Suprapubic skin (tissue), 4 donors: ENCODE measurements around the gene DEPP1. TPM values are rescaled to one million over a fixed set of nuclear protein-coding genes. Genes with fewer than 3 reads are reported as not detected.

ENCODE experiments used
- DNase-seq, 2 donors: peaks; one replicate each; pipeline ENCODE4 v3.0.0-alpha.2; 2019; ENCODE audit warnings: low spot score in 2 of 2
- H3K27ac ChIP-seq: fragments of 200-600 bp; sonication (generic); one replicate; pipeline ENCODE4 v1.5.1; 2019
- H3K27me3 ChIP-seq: fragments of 200-600 bp; sonication (generic); one replicate; pipeline ENCODE4 v1.5.1; 2019
- H3K36me3 ChIP-seq: fragments of 200-600 bp; sonication (generic); one replicate; pipeline ENCODE4 v1.5.1; 2019
- H3K4me1 ChIP-seq: fragments of 200-600 bp; sonication (generic); one replicate; pipeline ENCODE4 v1.5.1; 2019
- H3K4me3 ChIP-seq: fragments of 200-600 bp; sonication (generic); one replicate; pipeline ENCODE4 v1.5.1; 2019; ENCODE audit warnings: mild to moderate bottlenecking
- H3K9me3 ChIP-seq: fragments of 200-600 bp; sonication (generic); one replicate; pipeline ENCODE4 v1.5.1; 2019
- EP300 ChIP-seq: sonication (generic); formaldehyde crosslinking; IDR thresholded peaks from one replicate; pipeline ENCODE4 v1.6.1; 2017; ENCODE audit warnings: antibody characterized with exemption
- POLR2A ChIP-seq, 2 donors: fragments of 450-650 bp; IDR thresholded peaks; one replicate each; pipeline ENCODE4 v1.6.1; 2017; ENCODE audit warnings: antibody characterized with exemption in 2 of 2, mild to moderate bottlenecking in 2 of 2, moderate library complexity in 2 of 2
- POLR2AphosphoS5 ChIP-seq, 3 donors: sonication (generic); formaldehyde crosslinking; IDR thresholded peaks; one replicate each; pipeline ENCODE4 v1.6.1; 2017; ENCODE audit warnings: antibody characterized with exemption in 3 of 3
- WGBS: methylation state at CpG from one replicate; pipeline ENCODE4 v1.1.5; 2018; 5-methylcytosine and 5-hydroxymethylcytosine counted together
- total RNA-seq, 4 donors: library from RNA; depleted of rRNA; stranded (reverse); fragments of >200 nt; gene quantifications; one replicate each; pipeline ENCODE4 v1.1.0, GENCODE V29; 2016
- TF ChIP-seq, protein P1 (sequence below), 2 donors: fragments of 200-600 bp in 1 of 2; fragments of 450-650 bp in 1 of 2; sonication (generic) in 1 of 2; IDR thresholded peaks; one replicate each; pipeline ENCODE4 v1.5.1; 2016 to 2019; ENCODE audit warnings: antibody characterized with exemption in 2 of 2, mild to moderate bottlenecking in 1 of 2, moderate library complexity in 1 of 2

Gene DEPP1
- total RNA-seq, 4 donors from 2014 or later: 27.5 to 101 (median 38.2) TPM

DNA sequence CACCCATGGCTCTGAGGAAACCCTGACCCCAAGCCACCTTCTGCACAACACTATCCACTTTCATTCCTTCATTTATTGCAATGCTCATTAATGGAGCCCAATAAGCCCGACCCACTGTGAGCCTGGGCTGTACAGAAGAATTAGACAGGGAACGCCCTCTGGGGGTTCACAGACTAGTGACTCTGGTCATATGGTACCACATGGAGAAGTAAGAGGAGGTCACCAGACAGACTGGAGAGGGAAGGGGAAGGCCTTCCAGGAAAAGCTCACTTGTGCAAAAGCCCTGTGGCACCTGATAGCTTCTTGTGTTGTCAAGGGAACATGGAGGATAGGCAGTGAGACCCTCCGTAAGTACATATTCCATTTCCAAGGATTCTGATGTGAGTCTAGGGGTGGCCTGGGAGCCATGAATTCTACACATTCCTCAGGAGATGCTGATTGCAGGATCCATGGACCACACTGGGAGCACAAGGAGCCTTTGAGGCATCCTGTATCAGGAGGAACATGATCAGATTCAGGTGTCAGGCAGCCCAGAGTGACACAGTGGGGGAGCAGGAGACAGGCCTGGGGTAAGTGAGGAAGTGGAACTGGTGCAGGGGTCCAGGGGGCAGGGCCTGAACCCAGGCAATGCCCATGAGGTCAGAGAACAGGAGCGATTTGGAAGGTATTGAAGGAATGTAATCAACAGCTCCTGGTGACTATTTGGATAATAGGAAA is 47.5 kb downstream of the DEPP1 start:
- H3K4me1 ChIP-seq: peaks cover 28% of the 10 kb centered on the region
- WGBS: 84% methylated on average over 4 of the region's 4 CpGs
- no peak for DNase-seq
- H3K36me3 ChIP-seq: no peaks in the 10 kb centered on the region
- no peak overlapping the region for H3K27ac ChIP-seq
- no peak for TF ChIP-seq POLR2A (IDR thresholded peaks at IDR 0.05)
- TF ChIP-seq POLR2AphosphoS5 (IDR thresholded peaks at IDR 0.05): no peak
- no peak for TF ChIP-seq EP300
- TF ChIP-seq, protein P1, sequence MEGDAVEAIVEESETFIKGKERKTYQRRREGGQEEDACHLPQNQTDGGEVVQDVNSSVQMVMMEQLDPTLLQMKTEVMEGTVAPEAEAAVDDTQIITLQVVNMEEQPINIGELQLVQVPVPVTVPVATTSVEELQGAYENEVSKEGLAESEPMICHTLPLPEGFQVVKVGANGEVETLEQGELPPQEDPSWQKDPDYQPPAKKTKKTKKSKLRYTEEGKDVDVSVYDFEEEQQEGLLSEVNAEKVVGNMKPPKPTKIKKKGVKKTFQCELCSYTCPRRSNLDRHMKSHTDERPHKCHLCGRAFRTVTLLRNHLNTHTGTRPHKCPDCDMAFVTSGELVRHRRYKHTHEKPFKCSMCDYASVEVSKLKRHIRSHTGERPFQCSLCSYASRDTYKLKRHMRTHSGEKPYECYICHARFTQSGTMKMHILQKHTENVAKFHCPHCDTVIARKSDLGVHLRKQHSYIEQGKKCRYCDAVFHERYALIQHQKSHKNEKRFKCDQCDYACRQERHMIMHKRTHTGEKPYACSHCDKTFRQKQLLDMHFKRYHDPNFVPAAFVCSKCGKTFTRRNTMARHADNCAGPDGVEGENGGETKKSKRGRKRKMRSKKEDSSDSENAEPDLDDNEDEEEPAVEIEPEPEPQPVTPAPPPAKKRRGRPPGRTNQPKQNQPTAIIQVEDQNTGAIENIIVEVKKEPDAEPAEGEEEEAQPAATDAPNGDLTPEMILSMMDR (IDR thresholded peaks at IDR 0.05): no peak
- no peaks in the 10 kb centered on the region for H3K9me3 ChIP-seq
- H3K27me3 ChIP-seq: no peaks in the 10 kb centered on the region
- H3K4me3 ChIP-seq: no peak overlapping the region

DNA sequence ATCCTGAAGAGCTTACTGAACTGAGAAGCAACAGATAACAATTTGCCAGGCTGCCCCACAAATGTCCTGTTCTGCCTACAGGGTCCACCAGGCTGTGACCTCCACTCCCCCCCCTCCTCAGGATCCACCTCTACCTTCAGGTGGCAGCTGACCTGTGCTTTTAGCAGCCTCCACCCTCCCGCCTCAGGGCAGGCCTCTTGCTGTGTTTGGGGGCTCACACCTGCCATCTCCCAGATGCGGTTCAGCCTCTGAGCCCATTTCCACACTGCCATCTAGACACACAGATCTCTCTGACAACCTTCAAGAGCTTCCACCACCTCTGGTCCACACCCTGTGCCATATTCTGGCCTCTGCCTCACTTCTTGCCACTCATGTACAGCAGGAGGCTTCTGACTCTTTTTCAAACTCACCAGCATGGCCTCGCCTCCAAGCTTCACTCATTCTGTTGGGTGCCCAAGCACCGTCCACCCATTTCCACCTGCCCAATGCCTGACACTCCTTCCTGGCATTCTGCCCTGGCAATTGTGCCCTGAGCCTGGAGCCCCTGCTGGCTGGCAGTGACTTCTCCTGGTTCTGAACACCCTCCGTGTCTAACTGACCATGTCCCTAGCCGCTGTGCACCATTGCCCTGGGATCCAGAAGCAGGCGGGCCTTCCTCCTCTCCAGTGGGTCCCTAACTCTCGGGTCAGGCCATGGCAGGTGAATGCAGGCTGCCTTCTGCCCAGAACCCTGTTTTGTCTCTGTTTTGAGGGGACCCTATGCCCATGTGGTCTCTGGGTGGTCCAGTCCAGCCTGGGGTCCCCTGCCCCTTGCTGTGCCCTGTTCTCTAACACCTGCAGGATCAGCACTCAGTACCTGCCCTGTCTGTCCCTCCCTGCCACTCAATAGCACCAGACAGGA is 49.0 kb downstream of the DEPP1 start:
- Histone ChIP-seq H3K36me3 (no peaks in the 10 kb centered on the region), H3K9me3 (no peaks in the 10 kb centered on the region), H3K4me1 (peaks cover 15% of the 10 kb centered on the region), H3K4me3 (no peak overlapping the region), H3K27ac (no peak overlapping the region), H3K27me3 (no peaks in the 10 kb centered on the region)
- 85% methylated on average over 8 of the region's 8 CpGs for WGBS
- TF ChIP-seq EP300 (no peak), POLR2A (IDR thresholded peaks at IDR 0.05) (no peak), POLR2AphosphoS5 (IDR thresholded peaks at IDR 0.05) (no peak)
- TF ChIP-seq, protein P1 (IDR thresholded peaks at IDR 0.05): no peak
- peak in 1 of 2 donors; percentile 14 for DNase-seq

DNA sequence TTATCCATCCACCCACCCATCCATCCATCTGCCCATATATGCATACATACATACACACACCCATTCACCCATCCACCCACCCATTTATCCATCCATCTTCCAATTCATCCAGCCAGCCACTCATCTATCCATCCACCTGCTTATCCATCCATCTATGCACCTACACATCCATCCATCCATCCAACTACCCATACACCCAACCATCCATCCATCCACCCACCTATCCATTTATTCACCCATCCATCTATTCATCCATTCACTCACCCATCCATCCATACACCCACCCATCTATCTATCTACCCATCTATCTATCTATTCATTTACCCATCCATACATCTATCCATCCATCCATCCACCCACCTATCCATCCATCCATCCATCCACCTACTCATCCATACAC is 50.1 kb downstream of the DEPP1 start:
- TF ChIP-seq, protein P1 (IDR thresholded peaks at IDR 0.05): no peak
- no peak for TF ChIP-seq POLR2AphosphoS5 (IDR thresholded peaks at IDR 0.05)
- TF ChIP-seq EP300: no peak
- TF ChIP-seq POLR2A (IDR thresholded peaks at IDR 0.05): no peak
- no peaks in the 10 kb centered on the region for H3K36me3 ChIP-seq
- H3K9me3 ChIP-seq: no peaks in the 10 kb centered on the region
- DNase-seq: peak in 1 of 2 donors; percentile 5
- H3K4me3 ChIP-seq: no peak overlapping the region
- peaks cover 15% of the 10 kb centered on the region for H3K4me1 ChIP-seq
- no peak overlapping the region for H3K27ac ChIP-seq
- no peaks in the 10 kb centered on the region for H3K27me3 ChIP-seq

DNA sequence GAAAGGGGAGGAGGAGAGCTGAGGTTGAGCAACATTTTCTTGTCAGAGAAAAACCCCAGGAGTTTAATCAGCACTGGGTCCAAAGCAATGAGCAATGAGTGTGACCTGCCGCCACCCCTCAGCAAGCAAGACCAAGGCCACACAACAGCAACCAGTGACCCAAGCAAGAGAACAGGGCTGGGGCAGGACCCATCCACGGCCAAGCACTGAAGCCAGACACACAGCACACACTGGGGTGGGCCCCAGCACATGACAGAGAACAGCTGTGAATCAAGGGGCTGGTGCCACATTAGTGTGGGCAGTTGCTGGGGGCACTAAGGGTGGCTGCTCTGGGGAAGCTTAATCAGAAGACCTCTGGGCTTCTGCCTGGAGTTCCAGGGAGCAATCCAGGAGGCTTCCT is 51.3 kb downstream of the DEPP1 start:
- no peak overlapping the region for H3K27ac ChIP-seq
- no peaks in the 10 kb centered on the region for H3K9me3 ChIP-seq
- no peaks in the 10 kb centered on the region for H3K27me3 ChIP-seq
- no peaks in the 10 kb centered on the region for H3K36me3 ChIP-seq
- peaks cover 8% of the 10 kb centered on the region for H3K4me1 ChIP-seq
- H3K4me3 ChIP-seq: no peak overlapping the region
- DNase-seq: peak in 1 of 2 donors; percentile 19
- TF ChIP-seq POLR2A (IDR thresholded peaks at IDR 0.05): no peak
- TF ChIP-seq POLR2AphosphoS5 (IDR thresholded peaks at IDR 0.05): no peak
- no peak for TF ChIP-seq EP300
- TF ChIP-seq, protein P1 (IDR thresholded peaks at IDR 0.05): no peak
- WGBS: 46% methylated on average over 2 of the region's 2 CpGs
